Measurements from ENCODE around the gene KATNBL1. TPM values are rescaled to one million over a fixed set of nuclear protein-coding genes. Genes with fewer than 3 reads are reported as not detected.

Gene KATNBL1
- total RNA-seq, 3 donors from 2014 or later, result 43.7 to 67.6 (median 61.0) TPM

- Histone ChIP-seq H3K4me1 (no peaks in the 10 kb centered on the region), H3K27me3 (no peaks in the 10 kb centered on the region), H3K27ac (no peak overlapping the region), H3K4me3 (no peak overlapping the region), H3K36me3 (peaks cover 10% of the 10 kb centered on the region), H3K9me3 (no peaks in the 10 kb centered on the region)
- no peak for DNase-seq (ENCODE audit: low spot score in 2 of 2)
- TF ChIP-seq POLR2AphosphoS5 (IDR thresholded peaks at IDR 0.05), result no peak
- no peak for TF ChIP-seq CTCF (IDR thresholded peaks at IDR 0.05)
- no peak for TF ChIP-seq POLR2A (IDR thresholded peaks at IDR 0.05)
- intact Hi-C loops (cut with DNase I; ENCODE audit: low total_unique reads), result no loop called here
Measured at GRCh38 chr15:34248190-34248589, 38.3 kb upstream of the KATNBL1 start.

GRCh38 chr15:34246276-34246976 lies 36.5 kb upstream of the KATNBL1 start:
- intact Hi-C loops (cut with DNase I; ENCODE audit: low total_unique reads), result no loop called here
- no peaks in the 10 kb centered on the region for H3K27me3 ChIP-seq

GRCh38 chr15:34243226-34243625 lies 33.3 kb upstream of the KATNBL1 start:
- peaks cover 7% of the 10 kb centered on the region for H3K36me3 ChIP-seq
- intact Hi-C loops (cut with DNase I; ENCODE audit: low total_unique reads), result no loop called here
- TF ChIP-seq CTCF (IDR thresholded peaks at IDR 0.05), result no peak
- no peak for TF ChIP-seq POLR2AphosphoS5 (IDR thresholded peaks at IDR 0.05)
- no peak for TF ChIP-seq POLR2A (IDR thresholded peaks at IDR 0.05)

More at GRCh38 chr15:34246276-34246976, 36.5 kb upstream of the KATNBL1 start:
- H3K9me3 ChIP-seq, result no peaks in the 10 kb centered on the region
- TF ChIP-seq POLR2AphosphoS5 (IDR thresholded peaks at IDR 0.05), result no peak
- TF ChIP-seq CTCF (IDR thresholded peaks at IDR 0.05), result no peak
- no peak for TF ChIP-seq POLR2A (IDR thresholded peaks at IDR 0.05)
- peaks cover 11% of the 10 kb centered on the region for H3K36me3 ChIP-seq
- H3K27ac ChIP-seq, result no peak overlapping the region
- DNase-seq (ENCODE audit: low spot score in 2 of 2), result no peak
- H3K4me1 ChIP-seq, result no peaks in the 10 kb centered on the region
- no peak overlapping the region for H3K4me3 ChIP-seq

GRCh38 chr15:34242331-34242710 lies 32.4 kb upstream of the KATNBL1 start:
- H3K36me3 ChIP-seq, result peaks cover 7% of the 10 kb centered on the region
- intact Hi-C loops (cut with DNase I; ENCODE audit: low total_unique reads), result no loop called here

More at GRCh38 chr15:34243226-34243625, 33.3 kb upstream of the KATNBL1 start:
- no peak for DNase-seq (ENCODE audit: low spot score in 2 of 2)
- no peaks in the 10 kb centered on the region for H3K4me1 ChIP-seq
- H3K27ac ChIP-seq, result no peak overlapping the region
- no peak overlapping the region for H3K4me3 ChIP-seq
- no peaks in the 10 kb centered on the region for H3K9me3 ChIP-seq
- H3K27me3 ChIP-seq, result no peaks in the 10 kb centered on the region

More at GRCh38 chr15:34242331-34242710, 32.4 kb upstream of the KATNBL1 start:
- Histone ChIP-seq H3K27me3 (no peaks in the 10 kb centered on the region), H3K4me3 (no peak overlapping the region), H3K27ac (no peak overlapping the region), H3K9me3 (no peaks in the 10 kb centered on the region), H3K4me1 (no peaks in the 10 kb centered on the region)
- DNase-seq (ENCODE audit: low spot score in 2 of 2), result no peak
- TF ChIP-seq POLR2AphosphoS5 (IDR thresholded peaks at IDR 0.05) (no peak), CTCF (IDR thresholded peaks at IDR 0.05) (no peak), POLR2A (IDR thresholded peaks at IDR 0.05) (no peak)
